Activated CD4-positive, CD25-positive, alpha-beta regulatory T cell treated with anti-CD3 and anti-CD28 coated beads, Interleukin-2, amount 50 U/mL, for 24 hours (primary cell): ENCODE data around the gene TMCO1.
"Not testable (repeated sequence)": the region's sequence is repeated elsewhere in the genome, so short reads cannot be mapped to it uniquely, and the experiment has no call there.

ENCODE experiments used
- ATAC-seq, 2 donors: fragments of 150-1000 bp; cut with Tn5 transposase; one replicate each; pipeline ENCODE4 v1.10.0; 2021; ENCODE audit warnings: mild to moderate bottlenecking in 1 of 2, moderate library complexity in 1 of 2

TMCO1 gene

DNA sequence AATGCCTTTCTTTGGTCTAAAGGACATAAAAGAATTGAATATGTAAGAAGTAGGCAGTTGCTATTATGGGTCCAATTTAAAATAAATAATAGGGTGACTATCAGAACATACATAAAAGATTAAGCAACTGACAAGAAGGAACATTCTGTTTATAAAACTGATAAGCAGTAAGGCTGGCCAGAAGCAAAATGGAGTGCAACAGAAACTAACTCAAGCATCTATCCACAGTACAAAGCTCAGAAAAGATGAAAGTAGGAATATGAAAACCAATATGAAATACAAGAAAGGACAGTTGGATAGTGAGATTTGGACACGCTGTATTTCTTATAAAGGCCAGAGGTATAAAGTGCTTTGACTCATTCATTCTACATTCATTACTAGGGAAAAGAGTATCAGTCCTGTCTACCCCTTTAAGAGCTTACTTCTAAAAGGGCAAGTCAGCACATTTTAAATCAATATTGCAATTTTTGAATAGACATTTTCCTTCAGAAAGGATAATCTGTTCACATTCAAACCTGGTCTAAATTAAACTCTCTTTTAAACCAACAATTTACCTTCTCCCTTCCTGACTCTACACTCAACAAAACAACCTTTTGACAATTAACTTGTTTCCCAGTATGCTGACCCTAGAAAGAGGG, 84.7 kb downstream of the TMCO1 start:
- ATAC-seq: no peak

DNA sequence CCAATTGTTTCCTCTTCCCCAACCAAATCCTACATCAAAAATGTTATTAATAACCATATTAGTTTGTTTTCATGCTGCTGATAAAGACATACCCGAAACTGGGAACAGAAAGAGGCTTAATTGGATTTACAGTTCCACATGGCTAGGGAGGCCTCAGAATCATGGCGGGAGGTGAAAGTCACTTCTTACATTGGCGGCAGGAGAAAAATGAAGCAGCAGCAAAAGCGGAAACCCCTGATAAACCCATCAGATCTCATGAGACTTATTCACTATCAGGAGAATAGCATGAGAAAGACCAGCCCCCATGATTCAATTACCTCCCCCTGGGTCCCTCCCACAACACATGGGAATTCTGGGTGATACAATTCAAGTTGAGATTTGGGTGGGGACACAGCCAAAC, 87.9 kb downstream of the TMCO1 start:
- not testable (repeated sequence) for ATAC-seq

DNA sequence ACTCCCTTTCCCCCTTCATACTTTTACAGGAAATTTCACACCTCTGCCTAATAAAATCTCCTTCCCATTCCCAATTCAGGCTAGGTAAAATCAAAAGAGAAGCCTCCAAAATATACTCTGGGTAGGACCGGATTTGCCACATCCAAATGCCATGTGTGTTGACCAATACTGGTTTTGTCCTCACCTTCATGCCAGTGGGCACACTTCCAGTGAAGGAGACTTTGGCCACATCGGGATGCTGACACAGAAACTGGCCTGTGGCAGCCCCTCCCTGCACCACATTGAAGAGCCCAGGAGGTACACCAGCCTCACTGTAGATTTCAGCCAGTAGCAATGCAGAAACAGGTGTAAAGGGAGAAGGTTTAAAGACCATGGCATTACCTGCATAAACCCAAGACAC, 88.4 kb downstream of the TMCO1 start:
- ATAC-seq: no peak

DNA sequence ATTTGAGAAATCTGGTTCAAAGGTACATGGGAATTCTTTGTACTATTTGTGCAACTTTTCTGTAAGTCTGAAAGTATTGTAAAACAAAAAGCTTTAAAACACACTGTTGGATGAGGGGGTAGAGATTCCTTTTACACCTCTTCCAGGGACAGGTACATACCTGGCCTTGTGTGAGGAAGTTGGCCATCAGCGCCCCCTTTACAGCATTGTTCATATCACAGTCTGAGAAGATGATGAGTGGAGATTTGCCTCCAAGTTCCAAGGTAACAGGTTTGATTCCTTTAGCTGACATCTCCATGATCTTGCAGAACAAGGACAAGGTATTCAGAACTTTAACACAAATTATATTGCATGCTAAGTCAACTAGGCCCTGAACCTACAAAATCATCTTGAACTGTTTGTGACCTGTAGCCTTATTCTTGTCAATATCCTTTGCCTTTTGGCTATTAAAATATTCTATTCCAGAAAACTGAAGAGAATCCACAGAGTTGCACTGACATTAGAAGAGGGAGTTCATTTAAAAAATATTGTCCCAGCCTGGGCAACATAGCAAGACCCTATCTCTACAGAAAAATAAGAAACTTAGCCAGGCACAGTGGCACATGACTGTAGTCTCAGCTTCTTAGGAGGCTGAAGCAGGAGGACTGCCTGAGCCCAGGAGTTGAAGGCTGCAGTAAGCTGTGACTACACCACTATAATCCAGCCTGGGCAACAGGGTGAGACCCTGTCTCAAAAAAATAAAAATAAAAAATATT, 89.2 kb downstream of the TMCO1 start:
- ATAC-seq: no peak

DNA sequence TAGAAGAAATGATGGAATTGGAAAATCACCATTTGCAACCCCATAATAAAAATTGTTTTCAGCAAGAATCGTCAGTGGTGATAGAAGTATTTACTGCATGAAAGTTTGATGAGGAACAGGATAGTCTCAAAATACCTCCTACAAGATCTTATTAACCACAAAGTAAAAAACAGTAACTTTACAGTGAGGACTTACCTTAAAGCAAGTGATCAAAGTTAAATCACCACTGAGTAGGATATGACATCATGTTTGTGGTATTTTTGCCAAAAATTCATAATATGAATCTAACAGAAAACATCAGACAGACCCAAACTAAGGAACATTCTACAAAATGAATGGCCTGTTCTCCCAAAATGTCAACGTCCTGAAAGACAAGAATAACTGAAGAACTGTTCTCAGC, 90.2 kb downstream of the TMCO1 start:
- peak; percentile 46 to 48 for ATAC-seq
